Sigmoid colon (tissue), 3 donors: ENCODE data around the gene KIF26B.

Experiments used
- POLR2A ChIP-seq, 2 donors: fragments of 450-650 bp; IDR thresholded peaks; one replicate each; pipeline ENCODE4 v1.6.1; 2016; ENCODE audit warnings: antibody characterized with exemption in 2 of 2, mild to moderate bottlenecking in 2 of 2, moderate library complexity in 2 of 2
- TF ChIP-seq, protein P1 (sequence below), 4 experiments: fragments of 450-650 bp in 3 of 4; fragments of 200-600 bp in 1 of 4; IDR thresholded peaks; one replicate each; pipeline ENCODE4 v1.5.1; 2016 to 2019; ENCODE audit warnings: antibody characterized with exemption in 4 of 4, mild to moderate bottlenecking in 3 of 4, moderate library complexity in 2 of 4

DNA sequence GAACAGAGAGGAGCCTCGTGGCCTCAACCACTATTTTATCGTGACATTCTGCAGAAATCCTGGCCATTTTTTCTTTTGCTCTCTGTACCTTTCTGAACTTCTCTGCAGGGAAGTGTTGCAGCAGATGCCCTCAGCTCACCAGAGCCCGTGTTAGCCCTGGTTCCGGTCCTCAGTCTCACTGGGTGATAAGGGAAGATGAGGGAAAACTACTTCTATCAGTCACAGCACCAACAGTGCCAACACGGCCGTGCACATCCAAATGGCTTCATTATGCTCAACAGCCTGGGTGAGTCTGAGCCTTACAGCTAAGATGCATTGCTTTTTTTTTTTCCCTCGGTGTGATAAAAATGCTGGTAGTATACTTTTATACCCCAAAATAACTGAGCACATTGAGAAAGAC is 93.0 kb downstream of the KIF26B start:
- no peak for TF ChIP-seq POLR2A (IDR thresholded peaks at IDR 0.05)
- TF ChIP-seq, protein P1, sequence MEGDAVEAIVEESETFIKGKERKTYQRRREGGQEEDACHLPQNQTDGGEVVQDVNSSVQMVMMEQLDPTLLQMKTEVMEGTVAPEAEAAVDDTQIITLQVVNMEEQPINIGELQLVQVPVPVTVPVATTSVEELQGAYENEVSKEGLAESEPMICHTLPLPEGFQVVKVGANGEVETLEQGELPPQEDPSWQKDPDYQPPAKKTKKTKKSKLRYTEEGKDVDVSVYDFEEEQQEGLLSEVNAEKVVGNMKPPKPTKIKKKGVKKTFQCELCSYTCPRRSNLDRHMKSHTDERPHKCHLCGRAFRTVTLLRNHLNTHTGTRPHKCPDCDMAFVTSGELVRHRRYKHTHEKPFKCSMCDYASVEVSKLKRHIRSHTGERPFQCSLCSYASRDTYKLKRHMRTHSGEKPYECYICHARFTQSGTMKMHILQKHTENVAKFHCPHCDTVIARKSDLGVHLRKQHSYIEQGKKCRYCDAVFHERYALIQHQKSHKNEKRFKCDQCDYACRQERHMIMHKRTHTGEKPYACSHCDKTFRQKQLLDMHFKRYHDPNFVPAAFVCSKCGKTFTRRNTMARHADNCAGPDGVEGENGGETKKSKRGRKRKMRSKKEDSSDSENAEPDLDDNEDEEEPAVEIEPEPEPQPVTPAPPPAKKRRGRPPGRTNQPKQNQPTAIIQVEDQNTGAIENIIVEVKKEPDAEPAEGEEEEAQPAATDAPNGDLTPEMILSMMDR (IDR thresholded peaks at IDR 0.05): no peak
